NCI-H1436 (cell line): ENCODE measurements around the gene GHR.

ENCODE experiments used
- DNase-seq: peaks from one replicate; lab custom pipeline; 2025; lab: John Stamatoyannopoulos, UW

The GHR gene

GRCh38 chr5:42516282-42517042 is 93.2 kb downstream of the GHR start:
- no peak for DNase-seq

DNA sequence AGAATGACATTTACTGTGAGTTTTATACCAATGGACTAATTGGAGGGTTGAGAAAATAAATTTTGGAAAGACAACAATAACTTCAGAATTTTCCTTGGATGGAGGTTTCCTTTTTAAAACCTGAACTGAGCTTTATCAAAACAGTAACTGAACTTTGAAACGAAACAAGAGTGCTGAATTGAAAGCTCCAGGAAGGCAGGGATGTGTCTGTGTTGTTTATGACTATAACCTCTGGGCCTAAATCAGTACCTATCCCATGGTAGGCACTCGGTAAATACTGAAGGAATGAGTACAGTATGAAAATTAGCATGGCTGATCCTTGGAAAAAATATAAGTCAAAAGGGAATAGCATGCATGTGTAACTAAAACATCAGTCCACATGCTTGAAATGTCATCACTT is 93.9 kb downstream of the GHR start:
- no peak for DNase-seq

DNA sequence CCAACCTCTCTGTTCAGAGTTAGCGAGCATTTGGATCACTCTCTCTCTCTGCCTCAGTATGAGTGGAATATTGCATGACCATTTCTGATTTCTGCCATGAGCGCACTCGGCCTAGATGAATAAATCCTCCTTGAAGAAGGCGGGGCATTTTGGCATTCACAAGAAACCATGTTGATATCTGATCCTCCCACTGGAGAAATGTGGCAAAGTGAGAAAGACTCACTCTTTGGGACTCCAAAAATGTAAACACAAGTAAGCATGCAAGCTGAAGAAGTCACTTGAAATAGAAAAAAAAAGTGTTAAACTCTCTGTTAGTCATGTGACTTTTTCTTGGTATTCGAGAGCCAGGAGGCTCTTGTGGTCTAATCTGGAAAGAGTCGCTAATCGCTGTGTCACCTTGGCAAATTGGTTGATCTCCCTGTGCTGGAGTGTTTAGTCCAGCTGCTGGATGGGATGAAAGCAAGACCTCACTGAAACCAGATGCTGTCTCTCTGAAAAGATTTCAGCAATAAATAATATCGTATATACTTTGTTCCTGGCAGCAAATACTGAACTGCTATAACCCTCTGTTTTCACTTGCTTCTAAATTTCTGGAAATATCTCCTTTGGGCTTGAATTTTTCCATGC is 95.5 kb downstream of the GHR start:
- no peak for DNase-seq

GRCh38 chr5:42520203-42520602 is 97.0 kb downstream of the GHR start:
- no peak for DNase-seq

GRCh38 chr5:42520957-42521356 is 97.7 kb downstream of the GHR start:
- DNase-seq: no peak

DNA sequence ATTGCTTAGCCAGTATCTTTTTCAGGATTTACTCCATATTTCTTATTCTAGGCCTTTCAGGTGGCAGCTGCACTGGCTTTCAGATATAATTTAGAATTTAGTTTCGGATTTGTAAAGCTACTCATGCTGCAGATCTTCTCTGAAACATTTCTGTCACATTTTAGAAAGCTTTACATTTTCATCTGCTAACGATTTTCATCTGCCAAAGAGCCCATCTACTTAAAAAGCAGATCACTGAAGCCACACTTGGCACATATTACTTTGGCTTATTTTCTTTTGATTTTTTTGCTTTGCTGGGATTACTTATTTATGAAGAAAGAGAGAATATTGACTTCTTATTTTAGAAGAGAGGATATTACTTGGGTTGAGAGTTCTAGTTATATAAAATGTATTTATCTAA is 98.2 kb downstream of the GHR start:
- DNase-seq: no peak

- no peak for DNase-seq
These were observed 99.5 kb downstream of the GHR start for GRCh38 chr5:42522783-42523182.

- DNase-seq: no peak
These were observed 102.9 kb downstream of the GHR start for GRCh38 chr5:42526179-42526578.

GRCh38 chr5:42531611-42532010 is 108.4 kb downstream of the GHR start:
- no peak for DNase-seq

DNA sequence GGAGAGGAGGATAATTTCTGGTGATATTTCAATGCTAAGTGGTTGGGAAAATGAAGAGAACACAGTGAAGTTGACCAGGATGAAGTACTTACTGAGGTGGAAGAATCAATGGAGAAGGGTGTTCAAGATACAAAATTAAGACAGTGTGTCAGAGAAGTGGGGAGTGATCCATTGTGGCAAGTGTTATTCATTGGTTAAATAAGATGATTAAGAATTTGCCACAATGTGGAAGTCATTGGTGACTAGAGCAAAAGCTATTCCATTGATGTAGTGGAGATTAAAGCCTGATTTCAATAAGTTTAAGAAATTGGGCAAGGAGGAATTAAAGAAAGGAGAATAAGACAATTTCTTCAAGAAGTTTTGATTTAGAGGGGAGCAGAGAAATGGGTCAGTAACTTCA is 118.9 kb downstream of the GHR start:
- DNase-seq: no peak

- DNase-seq: no peak
These were observed 120.5 kb downstream of the GHR start for GRCh38 chr5:42543774-42544173.

DNA sequence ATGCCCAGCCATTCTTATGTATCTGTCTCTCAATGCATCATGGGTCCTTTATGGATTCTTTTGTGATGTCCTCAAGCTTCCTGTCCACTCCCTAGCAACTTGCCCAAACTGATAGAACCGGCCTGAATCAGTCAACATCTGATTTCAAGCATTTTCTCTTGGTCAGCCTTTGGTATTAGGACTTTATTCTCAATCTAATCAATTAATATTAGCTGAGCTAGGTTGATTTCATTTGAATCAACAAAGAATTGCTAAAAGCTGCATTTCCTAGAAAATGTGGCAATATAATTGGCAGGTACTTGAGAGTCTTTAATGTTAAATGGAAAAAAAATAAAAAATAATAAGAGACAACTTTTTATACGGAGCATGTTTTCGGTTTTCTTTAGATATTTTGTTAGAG is 121.8 kb downstream of the GHR start:
- DNase-seq: no peak

DNA sequence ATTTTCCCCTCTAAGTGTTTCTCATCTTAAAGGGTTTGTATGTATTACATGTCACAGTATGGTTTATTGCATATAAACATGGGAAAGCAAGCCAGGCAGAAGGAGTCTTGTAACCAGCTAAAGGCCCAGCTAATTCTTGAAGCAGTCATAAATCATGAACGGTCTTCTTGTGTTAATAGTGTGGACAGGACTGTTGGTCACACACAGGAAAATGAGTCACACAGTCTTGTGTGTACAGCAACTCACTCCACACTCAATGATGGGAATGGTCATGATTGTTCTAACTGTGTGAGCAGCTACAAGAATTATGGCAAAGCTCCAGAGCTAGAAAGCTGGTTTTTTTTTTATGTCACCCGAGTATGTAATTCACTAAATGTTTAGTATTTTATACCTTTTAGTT is 123.9 kb downstream of the GHR start:
- no peak for DNase-seq

DNA sequence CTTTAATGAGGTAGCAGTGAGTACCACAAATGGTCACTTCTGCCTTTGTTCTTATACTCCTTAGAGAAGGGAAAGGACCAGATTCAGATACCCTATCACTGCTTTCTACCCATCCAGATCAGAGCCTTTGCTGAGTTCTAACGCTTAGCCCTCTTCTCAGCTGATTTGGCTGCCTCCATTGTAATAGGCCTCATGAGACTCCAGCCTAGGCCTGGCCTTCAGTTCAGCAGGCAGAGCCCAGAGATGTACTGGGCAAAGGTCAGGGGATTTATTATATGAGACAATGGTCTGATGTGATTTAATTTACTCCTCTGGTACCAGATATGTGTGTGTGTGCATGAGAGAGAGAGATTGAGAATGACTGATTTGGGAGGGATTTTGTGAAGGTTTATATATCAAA is 124.7 kb downstream of the GHR start:
- no peak for DNase-seq

GRCh38 chr5:42552597-42552996 is 129.4 kb downstream of the GHR start:
- DNase-seq: no peak

GRCh38 chr5:42553461-42553860 is 130.2 kb downstream of the GHR start:
- DNase-seq: no peak

DNA sequence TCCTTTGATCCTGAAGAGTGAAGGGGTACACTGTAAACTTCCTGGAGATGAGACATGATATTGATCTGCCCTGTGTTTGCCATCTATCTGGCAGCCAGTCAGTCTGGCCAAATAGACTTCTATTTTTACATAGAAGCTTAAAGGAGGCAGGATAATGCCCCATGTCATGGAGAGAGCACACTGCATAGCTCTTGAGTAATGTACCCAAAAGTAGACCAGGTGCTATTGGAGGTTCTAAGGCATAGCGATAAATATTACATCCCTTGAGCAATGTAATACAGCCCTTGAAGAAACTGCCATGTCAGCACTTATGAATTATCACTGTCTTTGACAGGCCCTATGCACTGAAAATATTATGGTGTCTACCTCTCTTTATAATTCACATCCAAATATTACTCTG is 131.8 kb downstream of the GHR start:
- DNase-seq: no peak

GRCh38 chr5:42555797-42556196 is 132.6 kb downstream of the GHR start:
- DNase-seq: no peak

DNA sequence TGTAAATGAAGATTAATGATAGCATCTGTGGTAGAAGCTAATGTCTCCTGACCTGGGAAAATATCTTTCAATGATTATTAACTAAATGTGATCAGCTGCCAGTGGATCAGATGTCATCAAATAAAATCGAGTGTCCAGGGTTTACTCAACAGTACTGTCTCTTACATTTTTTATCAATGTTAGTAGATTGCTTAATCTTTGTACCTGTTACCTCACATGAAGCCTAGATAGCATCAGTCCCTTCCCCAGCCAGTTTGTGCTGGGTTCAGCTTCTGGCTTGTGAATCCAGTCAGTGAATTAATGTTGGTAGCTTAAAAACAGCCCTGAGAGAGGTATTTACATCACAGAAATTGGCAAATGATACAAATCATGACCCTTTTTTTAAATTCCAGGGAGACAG is 134.4 kb downstream of the GHR start:
- DNase-seq: no peak

- DNase-seq: no peak
These were observed 138.4 kb downstream of the GHR start for GRCh38 chr5:42561656-42562055.

- no peak for DNase-seq
These were observed 141.6 kb downstream of the GHR start for GRCh38 chr5:42564689-42565356.

- no peak for DNase-seq
These were observed 143.5 kb downstream of the GHR start for GRCh38 chr5:42566652-42567295.

- no peak for DNase-seq
These were observed 146.1 kb downstream of the GHR start for GRCh38 chr5:42569325-42569724.
